IPS DF 4.7 (cell line): Measurements from ENCODE around the gene CCDC83.
A peak's percentile ranks its signal among the peaks of the same experiment; 100 is the strongest.
"Not testable (repeated sequence)": the region's sequence is repeated elsewhere in the genome, so short reads cannot be mapped to it uniquely, and the experiment has no call there.

Experiments used
- DNase-seq: peaks from one replicate; pipeline ENCODE4 v3.0.0-alpha.2; 2013; ENCODE audit warnings: low spot score; ENCODE audit errors: extremely low read depth

CCDC83 gene

GRCh38 chr11:85835263-85835662 lies 19.9 kb upstream of the CCDC83 start:
- DNase-seq, result no peak

GRCh38 chr11:85835729-85836128 lies 19.5 kb upstream of the CCDC83 start:
- no peak for DNase-seq

- not testable (repeated sequence) for DNase-seq
Measured at GRCh38 chr11:85840932-85841331, 14.3 kb upstream of the CCDC83 start.

GRCh38 chr11:85843929-85844328 lies 11.3 kb upstream of the CCDC83 start:
- no peak for DNase-seq

- no peak for DNase-seq
Measured at GRCh38 chr11:85844439-85845123, 10.6 kb upstream of the CCDC83 start.

- DNase-seq, result no peak
Measured at GRCh38 chr11:85845124-85845631, 10.0 kb upstream of the CCDC83 start.

- no peak for DNase-seq
Measured at GRCh38 chr11:85847436-85847835, 7.7 kb upstream of the CCDC83 start.

GRCh38 chr11:85848006-85848405 lies 7.2 kb upstream of the CCDC83 start:
- DNase-seq, result no peak

- no peak for DNase-seq
Measured at GRCh38 chr11:85848556-85848955, 6.6 kb upstream of the CCDC83 start.

GRCh38 chr11:85852754-85853153 lies 2.4 kb upstream of the CCDC83 start:
- DNase-seq, result not testable (repeated sequence)

- DNase-seq, result not testable (repeated sequence)
Measured at GRCh38 chr11:85853541-85853940, 1.6 kb upstream of the CCDC83 start.

- no peak for DNase-seq
Measured at GRCh38 chr11:85854212-85854556, 999 bp upstream of the CCDC83 start.

GRCh38 chr11:85854557-85855340 lies 434 bp upstream of the CCDC83 start:
- DNase-seq, result peak; percentile 66

- DNase-seq, result no peak
Measured at GRCh38 chr11:85857098-85857497, 1.9 kb downstream of the CCDC83 start.

- DNase-seq, result not testable (repeated sequence)
Measured at GRCh38 chr11:85859541-85859940, 4.4 kb downstream of the CCDC83 start.

GRCh38 chr11:85863855-85864254 lies 8.7 kb downstream of the CCDC83 start:
- DNase-seq, result no peak

GRCh38 chr11:85866137-85866827 lies 11.1 kb downstream of the CCDC83 start:
- no peak for DNase-seq

- DNase-seq, result no peak
Measured at GRCh38 chr11:85867751-85868150, 12.6 kb downstream of the CCDC83 start.

- no peak for DNase-seq
Measured at GRCh38 chr11:85869781-85870180, 14.6 kb downstream of the CCDC83 start.

- no peak for DNase-seq
Measured at GRCh38 chr11:85874265-85874664, 19.1 kb downstream of the CCDC83 start.

- DNase-seq, result no peak
Measured at GRCh38 chr11:85875505-85875904, 20.3 kb downstream of the CCDC83 start.

GRCh38 chr11:85884581-85885021 lies 29.4 kb downstream of the CCDC83 start:
- no peak for DNase-seq
